ENCODE results near the gene AHDC1.

DNA sequence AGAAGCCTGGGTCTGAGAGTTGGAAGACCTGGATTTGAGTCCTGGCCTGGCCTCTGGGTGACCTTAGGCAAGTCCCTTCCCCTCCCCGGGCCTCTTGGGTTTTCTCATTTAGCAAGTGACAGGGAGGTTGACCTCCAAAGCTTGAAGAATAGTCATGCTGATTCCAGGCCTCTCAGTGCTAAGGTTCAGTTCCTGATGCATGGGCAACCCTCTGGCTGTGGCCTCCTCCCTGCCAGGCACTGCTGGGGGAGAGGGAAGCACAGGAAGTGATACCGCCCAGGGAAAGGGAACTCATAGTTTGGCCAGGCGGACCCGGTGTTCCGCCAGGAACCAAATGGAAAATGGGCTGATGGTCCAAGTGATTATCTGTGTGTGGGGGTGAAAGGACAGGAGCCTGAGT, 90.4 kb downstream of the AHDC1 start:
- TF ChIP-seq TAF1 (IDR thresholded peaks at IDR 0.05; ENCODE audit: low read depth), result no peak
- no peak for TF ChIP-seq FOXM1 (IDR thresholded peaks at IDR 0.05; ENCODE audit: borderline replicate concordance, low read depth)
- TF ChIP-seq EP300 (IDR thresholded peaks at IDR 0.05; ENCODE audit: borderline replicate concordance), result no peak

Measured in Ishikawa (cell line).